ENCODE results near the gene MEG3. TPM values are rescaled to one million over a fixed set of nuclear protein-coding genes. Genes with fewer than 3 reads are reported as not detected.

The MEG3 gene
- total RNA-seq (2014; rRNA removed; shearing (Covaris generic)) = not detected in 2 replicates

GRCh38 chr14:100825713-100826331 is at the start of gene MEG3:
MEG3 (plus strand) TSS chr14:100826118.
- DNase-seq (ENCODE audit: low spot score) = no peak

GRCh38 chr14:100776681-100777365 is 49.1 kb upstream of the MEG3 start:
- DNase-seq (ENCODE audit: low spot score) = no peak

GRCh38 chr14:100777366-100777817 is 48.5 kb upstream of the MEG3 start:
- DNase-seq (ENCODE audit: low spot score) = no peak

DNA sequence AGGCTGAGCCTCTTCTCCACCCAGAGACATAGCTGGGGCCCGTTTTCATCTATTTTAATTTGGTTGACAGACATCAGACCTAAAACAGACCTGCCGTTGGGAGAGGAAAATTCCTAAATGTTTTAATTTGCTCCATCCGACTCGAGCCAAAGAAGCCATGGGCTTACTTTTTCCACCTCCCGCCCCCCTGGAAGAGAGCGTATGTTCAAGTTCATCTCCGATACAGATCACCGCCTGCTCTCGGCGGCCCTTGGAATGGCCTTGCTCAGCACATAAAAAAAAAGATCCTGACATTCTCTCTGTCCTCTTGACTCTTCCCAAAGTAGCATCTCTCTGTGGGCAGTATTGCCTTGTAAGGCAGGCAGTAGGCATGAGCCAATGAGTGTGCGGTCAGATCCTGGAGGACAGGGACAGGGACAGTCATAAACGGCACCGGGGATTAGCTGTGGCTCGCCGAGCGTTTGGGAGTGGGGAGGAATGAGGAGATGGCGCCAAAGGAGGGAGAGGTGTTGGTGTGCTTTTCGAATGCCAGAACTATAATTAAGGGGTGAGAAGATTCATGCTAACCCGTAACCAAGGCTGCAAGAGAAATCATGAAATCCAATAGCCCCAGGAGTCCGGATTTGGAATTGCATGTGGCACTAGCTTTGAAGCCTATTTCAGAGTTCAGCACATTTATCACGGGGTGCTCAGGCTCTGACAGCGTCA is 47.9 kb upstream of the MEG3 start:
- DNase-seq (ENCODE audit: low spot score) = no peak

GRCh38 chr14:100778526-100778882 is 47.4 kb upstream of the MEG3 start:
- DNase-seq (ENCODE audit: low spot score) = no peak

GRCh38 chr14:100778951-100779690 is 46.8 kb upstream of the MEG3 start:
- DNase-seq (ENCODE audit: low spot score) = no peak

DNA sequence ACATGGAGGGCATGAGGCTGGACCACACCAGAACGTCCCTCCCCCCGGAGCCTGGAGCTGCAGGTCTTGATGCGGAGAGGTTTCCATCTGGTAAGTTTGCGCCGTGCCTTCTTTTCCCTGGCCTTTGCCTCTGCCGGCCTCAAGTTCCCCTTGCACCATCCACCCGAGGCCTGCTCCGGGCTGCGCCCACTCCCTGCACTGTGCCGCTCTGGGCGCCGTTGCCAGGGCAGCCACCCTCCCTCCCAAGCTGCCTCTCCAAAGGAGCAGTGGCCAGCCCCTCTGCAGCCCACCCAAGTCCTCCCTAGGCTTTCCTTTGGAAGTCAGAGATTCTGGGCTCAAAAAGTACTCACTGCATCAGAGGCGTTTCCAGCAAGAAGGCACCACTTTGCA is 46.2 kb upstream of the MEG3 start:
- DNase-seq (ENCODE audit: low spot score) = no peak

DNA sequence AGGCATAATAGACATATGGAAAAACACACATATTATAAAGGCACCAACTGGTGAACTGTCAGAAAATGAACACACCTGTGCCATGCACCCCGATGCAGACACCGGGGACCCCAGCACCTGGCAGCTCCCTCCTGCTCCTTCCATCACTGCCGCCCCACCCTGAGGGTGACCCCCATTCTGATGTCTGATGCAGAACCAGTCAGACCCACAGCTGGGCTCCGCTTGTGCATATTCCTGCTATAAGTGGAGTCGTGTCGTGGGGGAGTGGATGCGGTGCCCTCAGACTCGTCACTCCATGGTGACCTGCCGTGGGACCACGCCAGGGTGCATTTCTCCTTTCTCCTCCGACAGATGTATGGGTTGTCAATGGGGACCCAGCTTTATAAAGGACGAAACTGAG is 45.7 kb upstream of the MEG3 start:
- no peak for DNase-seq (ENCODE audit: low spot score)

DNA sequence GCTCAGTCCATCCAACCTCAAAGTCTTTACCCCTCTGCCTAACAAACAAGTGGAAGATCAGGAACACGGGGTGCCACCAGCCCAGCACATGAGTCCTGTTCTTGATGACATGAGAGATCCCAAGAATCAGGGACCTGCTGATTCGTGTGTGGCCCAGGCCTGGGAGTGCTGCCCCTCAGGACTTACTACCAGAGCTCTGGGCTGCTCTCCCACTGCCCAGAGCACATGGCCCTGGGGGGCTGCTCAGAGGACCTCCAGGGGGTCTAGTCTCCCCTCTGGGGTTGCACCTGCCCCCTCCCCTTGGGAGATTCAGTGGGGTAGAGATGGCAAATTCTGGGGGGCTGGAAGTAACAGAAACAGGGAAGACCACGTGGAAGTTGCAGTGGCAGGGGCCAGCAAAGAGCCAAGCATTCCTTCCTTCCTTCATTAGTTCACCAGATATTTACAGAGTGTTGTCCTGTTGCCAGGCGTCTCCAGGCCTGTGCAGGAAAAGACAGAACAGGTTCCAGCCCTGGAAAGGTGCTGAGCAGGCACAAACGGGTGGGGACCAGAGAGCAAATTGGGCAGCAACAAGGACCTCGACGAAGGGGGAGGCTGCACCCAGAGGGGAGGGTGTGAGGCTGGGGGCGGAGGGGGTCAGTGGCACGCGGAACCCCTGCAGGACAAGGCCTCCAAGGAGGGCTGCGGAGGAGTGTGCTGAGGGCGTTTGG is 45.1 kb upstream of the MEG3 start:
- no peak for DNase-seq (ENCODE audit: low spot score)

GRCh38 chr14:100781952-100782351 is 44.0 kb upstream of the MEG3 start:
- no peak for DNase-seq (ENCODE audit: low spot score)

DNA sequence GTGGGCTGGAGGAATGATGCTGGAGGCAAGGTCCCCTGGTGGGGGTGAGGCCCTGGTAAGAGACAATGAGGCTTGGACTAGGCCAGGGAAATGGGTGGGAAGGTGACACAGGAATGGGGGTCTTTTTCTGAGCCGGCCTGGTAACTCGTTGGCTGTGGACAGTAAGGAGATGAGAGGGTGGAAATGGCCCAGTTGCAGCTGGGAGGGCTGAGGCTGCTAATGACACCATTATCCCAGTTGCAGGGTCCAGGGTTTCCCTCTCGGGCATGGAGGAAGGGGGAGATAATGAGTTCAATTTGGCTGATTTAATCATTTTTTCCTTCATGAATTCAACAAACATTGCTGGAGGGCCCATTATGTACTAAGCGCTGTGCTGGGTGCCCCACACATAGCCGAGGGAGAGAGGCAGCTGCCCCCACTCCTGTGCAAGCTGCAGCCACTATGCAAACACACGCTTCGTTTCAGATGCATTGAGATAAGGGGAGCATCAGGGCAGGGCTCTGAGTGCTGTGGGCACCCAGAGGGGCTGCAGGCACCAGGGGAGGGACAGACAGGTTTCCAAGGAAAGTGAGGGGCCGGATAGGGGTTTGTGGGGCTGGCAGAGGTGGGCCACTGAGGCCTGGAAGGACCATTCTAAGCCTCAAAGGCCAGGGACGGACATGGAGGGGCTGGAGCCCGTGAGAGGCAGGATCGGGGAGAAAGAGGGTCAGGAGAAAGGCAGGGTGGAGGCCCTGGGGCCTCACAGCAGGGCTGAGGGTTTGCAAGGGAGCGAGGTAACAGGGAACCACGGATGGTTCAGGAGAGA is 43.2 kb upstream of the MEG3 start:
- DNase-seq (ENCODE audit: low spot score) = no peak

DNA sequence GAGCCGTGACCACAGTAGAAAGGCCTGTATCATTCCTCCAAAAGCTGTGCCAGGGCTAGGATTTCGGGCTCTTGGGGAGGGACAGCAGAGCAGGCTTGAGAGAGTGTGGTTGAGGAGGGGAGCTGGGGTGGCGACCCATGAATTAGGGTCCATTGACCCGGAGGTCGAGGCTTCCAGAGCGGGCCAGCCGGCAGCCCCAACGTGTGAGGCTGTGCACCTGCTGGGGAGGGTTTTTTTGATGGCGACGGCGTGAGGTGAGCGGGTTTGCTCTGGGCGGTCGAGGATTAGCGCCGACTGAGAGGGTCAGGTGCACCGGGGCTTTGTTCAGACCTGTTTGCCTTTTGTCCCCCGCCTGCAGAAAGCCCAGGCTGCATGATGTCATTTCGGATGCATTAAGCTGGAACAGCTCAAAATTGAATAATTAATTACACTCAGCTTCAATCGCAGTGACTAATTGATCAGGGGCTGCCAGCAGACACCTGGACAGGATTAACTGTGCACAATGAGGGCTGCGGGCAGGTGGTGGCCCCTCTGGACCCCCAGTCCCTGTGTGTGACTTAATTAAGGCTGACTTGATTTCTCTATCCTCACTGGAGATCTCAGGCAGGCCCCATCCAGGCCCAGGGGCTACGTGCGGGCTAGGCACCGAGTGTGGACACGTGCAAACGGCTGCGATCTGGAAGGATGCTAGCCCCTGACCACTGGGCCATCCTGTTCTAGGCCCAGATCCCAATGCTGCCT is 42.1 kb upstream of the MEG3 start:
- no peak for DNase-seq (ENCODE audit: low spot score)

- no peak for DNase-seq (ENCODE audit: low spot score)
These were observed 41.2 kb upstream of the MEG3 start for GRCh38 chr14:100784523-100785337.

- no peak for DNase-seq (ENCODE audit: low spot score)
These were observed 40.6 kb upstream of the MEG3 start for GRCh38 chr14:100785338-100785615.

- no peak for DNase-seq (ENCODE audit: low spot score)
These were observed 40.3 kb upstream of the MEG3 start for GRCh38 chr14:100785626-100786025.

DNA sequence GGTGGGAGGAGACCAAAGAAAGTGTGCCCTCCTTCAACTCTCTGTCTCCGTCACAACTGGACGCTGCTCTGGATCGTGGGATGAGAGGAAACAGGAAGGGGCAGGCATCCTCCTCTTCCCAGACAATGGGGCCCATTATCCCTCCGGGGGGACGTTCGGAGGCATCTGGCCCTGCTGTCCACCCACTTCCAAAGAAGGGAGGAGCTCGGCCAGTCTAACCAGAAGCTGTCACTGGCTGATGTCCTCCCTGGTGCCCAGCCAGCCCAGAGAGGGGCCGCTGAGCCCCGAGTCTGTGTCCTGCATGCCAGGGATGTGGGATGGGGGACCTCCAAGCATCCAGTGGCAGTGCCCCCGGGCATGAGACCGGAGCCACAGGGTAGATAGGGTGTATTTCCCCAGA is 39.8 kb upstream of the MEG3 start:
- no peak for DNase-seq (ENCODE audit: low spot score)

GRCh38 chr14:100786576-100787219 is 39.2 kb upstream of the MEG3 start:
- no peak for DNase-seq (ENCODE audit: low spot score)

DNA sequence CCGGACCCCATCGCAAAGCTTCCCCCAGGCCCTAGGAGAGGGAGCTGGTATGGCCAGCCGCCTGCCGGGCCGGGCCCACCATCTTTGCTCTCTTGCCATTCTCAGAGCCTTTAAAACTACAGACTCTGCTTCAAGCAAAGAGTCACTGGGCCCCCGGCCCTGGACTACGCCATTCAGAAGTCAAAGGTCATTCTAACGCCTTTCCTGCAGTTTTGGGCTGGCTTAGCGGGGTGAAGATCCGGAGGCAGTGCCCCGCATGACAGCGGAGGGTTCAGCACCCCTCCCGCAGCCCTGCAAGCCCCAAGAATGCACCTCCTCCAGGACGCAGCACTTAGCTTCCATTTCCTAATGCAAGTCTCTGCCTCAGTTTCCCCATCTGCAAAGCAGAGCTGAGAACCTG is 38.3 kb upstream of the MEG3 start:
- no peak for DNase-seq (ENCODE audit: low spot score)

DNA sequence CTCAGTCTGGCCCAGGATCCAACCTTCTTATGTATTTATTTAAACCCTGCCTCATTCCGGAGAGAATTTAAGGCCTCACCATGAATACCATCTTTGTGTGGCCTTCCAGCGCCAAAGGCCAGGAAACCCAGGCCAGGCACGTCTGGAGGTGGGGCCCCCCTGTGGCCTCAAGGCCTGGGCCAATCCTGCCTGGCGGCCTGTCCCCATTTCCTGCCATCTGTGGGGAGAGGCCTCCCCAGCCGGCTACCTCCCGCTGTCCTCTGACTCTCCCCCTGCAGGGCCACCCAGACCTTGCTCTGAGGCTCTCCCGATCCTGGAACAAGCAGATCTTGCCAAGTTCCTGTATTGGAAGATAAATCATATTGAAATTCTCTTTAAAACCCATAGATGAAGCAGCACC is 37.4 kb upstream of the MEG3 start:
- DNase-seq (ENCODE audit: low spot score) = no peak
